Uterus (tissue), 4 donors: ENCODE results near the gene ATP10D. TPM values are rescaled to one million over a fixed set of nuclear protein-coding genes. Genes with fewer than 3 reads are reported as not detected.
A peak's percentile ranks its signal among the peaks of the same experiment; 100 is the strongest.

Source experiments
- DNase-seq, 2 donors: peaks; one replicate each; pipeline ENCODE4 v3.0.0-alpha.2; 2019 to 2020
- H3K27ac ChIP-seq, 2 donors: fragments of 200-600 bp; sonication (generic); 1 replicate in 1 of 2; 2 replicates in 1 of 2; pipeline ENCODE4 v1.5.1; 2016 to 2018
- H3K27me3 ChIP-seq, 2 donors: fragments of 200-600 bp; sonication (generic); one replicate each; pipeline ENCODE4 v1.5.1; 2018 to 2019; ENCODE audit warnings: control low read depth in 1 of 2
- H3K36me3 ChIP-seq, 2 donors: fragments of 200-600 bp; sonication (generic); one replicate each; pipeline ENCODE4 v1.5.1; 2019; ENCODE audit warnings: control low read depth in 1 of 2
- H3K4me1 ChIP-seq, 2 donors: fragments of 200-600 bp; sonication (generic); one replicate each; pipeline ENCODE4 v1.5.1; 2018 to 2019; ENCODE audit warnings: control low read depth in 1 of 2
- H3K4me3 ChIP-seq, 2 donors: fragments of 200-600 bp; sonication (generic); 1 replicate in 1 of 2; 2 replicates in 1 of 2; pipeline ENCODE4 v1.5.1; 2018 to 2019; ENCODE audit warnings: mild to moderate bottlenecking in 1 of 2
- H3K9me3 ChIP-seq, 2 donors: fragments of 200-600 bp; sonication (generic); one replicate each; pipeline ENCODE4 v1.5.1; 2019; ENCODE audit warnings: control low read depth in 1 of 2
- POLR2A ChIP-seq, 2 donors: fragments of 450-650 bp; IDR thresholded peaks; one replicate each; pipeline ENCODE4 v1.6.1; 2016; ENCODE audit warnings: antibody characterized with exemption in 2 of 2, mild to moderate bottlenecking in 1 of 2, moderate library complexity in 1 of 2
- intact Hi-C: fragments of 100-400 bp; cut with DNase I; formaldehyde crosslinking; loops from one replicate; pipeline ENCODE4 v1.15.1; 2023; ENCODE audit warnings: low total_unique reads
- total RNA-seq, 4 donors: library from RNA; depleted of rRNA in 3 of 4; stranded (reverse); fragments of >200 nt in 3 of 4; gene quantifications; one replicate each; pipeline versions ENCODE4 v1.1.0 to v1.2.4, GENCODE V29; 2014 to 2023
- TF ChIP-seq, protein P1 (sequence below), 4 experiments: fragments of 200-600 bp in 2 of 4; fragments of 450-650 bp in 2 of 4; sonication (generic) in 2 of 4; IDR thresholded peaks; one replicate each; pipeline ENCODE4 v1.5.1; 2016 to 2019; ENCODE audit warnings: antibody characterized with exemption in 4 of 4, mild to moderate bottlenecking in 2 of 4, moderate library complexity in 1 of 4
- donor health status: DM: yes; HTN: yes; CAD: no.

The ATP10D gene
- total RNA-seq, 4 donors from 2014 or later = 17.4 to 52.6 (median 27.3) TPM

GRCh38 chr4:47639531-47639930, 154.5 kb downstream of the ATP10D start:
- no peak overlapping the region for H3K4me3 ChIP-seq
- TF ChIP-seq, protein P1, sequence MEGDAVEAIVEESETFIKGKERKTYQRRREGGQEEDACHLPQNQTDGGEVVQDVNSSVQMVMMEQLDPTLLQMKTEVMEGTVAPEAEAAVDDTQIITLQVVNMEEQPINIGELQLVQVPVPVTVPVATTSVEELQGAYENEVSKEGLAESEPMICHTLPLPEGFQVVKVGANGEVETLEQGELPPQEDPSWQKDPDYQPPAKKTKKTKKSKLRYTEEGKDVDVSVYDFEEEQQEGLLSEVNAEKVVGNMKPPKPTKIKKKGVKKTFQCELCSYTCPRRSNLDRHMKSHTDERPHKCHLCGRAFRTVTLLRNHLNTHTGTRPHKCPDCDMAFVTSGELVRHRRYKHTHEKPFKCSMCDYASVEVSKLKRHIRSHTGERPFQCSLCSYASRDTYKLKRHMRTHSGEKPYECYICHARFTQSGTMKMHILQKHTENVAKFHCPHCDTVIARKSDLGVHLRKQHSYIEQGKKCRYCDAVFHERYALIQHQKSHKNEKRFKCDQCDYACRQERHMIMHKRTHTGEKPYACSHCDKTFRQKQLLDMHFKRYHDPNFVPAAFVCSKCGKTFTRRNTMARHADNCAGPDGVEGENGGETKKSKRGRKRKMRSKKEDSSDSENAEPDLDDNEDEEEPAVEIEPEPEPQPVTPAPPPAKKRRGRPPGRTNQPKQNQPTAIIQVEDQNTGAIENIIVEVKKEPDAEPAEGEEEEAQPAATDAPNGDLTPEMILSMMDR (IDR thresholded peaks at IDR 0.05) = no peak
- no peak for TF ChIP-seq POLR2A (IDR thresholded peaks at IDR 0.05)
- H3K9me3 ChIP-seq = no peaks in the 10 kb centered on the region
- H3K36me3 ChIP-seq = no peaks in the 10 kb centered on the region
- no peak overlapping the region for H3K27ac ChIP-seq
- DNase-seq = no peak
- H3K27me3 ChIP-seq = no peaks in the 10 kb centered on the region
- intact Hi-C loops = no loop called here
- H3K4me1 ChIP-seq = no peaks in the 10 kb centered on the region

GRCh38 chr4:47640911-47641310, 155.8 kb downstream of the ATP10D start:
- H3K9me3 ChIP-seq = no peaks in the 10 kb centered on the region
- H3K36me3 ChIP-seq = no peaks in the 10 kb centered on the region
- intact Hi-C loops = no loop called here
- H3K27ac ChIP-seq = no peak overlapping the region
- no peaks in the 10 kb centered on the region for H3K4me1 ChIP-seq
- no peak for DNase-seq
- H3K4me3 ChIP-seq = no peak overlapping the region
- TF ChIP-seq, protein P1 (IDR thresholded peaks at IDR 0.05) = no peak
- no peak for TF ChIP-seq POLR2A (IDR thresholded peaks at IDR 0.05)
- no peaks in the 10 kb centered on the region for H3K27me3 ChIP-seq

DNA sequence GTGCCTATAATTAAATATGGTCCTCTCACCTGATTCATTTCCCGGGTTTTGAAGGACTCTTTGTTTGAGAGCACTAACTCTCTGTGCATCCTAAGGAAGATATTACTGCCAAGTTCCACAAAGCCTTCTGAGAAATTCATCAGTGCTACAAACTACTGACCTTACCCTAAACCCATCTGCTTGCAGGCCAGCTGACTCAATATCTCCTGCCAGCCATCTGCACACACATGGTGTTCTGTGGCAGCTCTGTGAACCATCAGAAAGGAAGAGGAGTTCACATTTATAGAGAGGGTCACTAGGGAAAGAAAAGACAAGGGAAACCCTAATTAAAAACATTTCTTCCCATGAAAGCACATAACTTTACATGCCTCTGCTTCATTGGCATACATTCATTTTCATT, 156.7 kb downstream of the ATP10D start:
- DNase-seq = no peak
- intact Hi-C loops = no loop called here
- H3K9me3 ChIP-seq = no peaks in the 10 kb centered on the region
- peak overlapping the region in 1 of 2 donors; percentile 54 for H3K27ac ChIP-seq
- H3K36me3 ChIP-seq = no peaks in the 10 kb centered on the region
- TF ChIP-seq, protein P1 (IDR thresholded peaks at IDR 0.05) = no peak
- TF ChIP-seq POLR2A (IDR thresholded peaks at IDR 0.05) = no peak
- H3K27me3 ChIP-seq = no peaks in the 10 kb centered on the region
- H3K4me3 ChIP-seq = no peak overlapping the region
- no peaks in the 10 kb centered on the region for H3K4me1 ChIP-seq

DNA sequence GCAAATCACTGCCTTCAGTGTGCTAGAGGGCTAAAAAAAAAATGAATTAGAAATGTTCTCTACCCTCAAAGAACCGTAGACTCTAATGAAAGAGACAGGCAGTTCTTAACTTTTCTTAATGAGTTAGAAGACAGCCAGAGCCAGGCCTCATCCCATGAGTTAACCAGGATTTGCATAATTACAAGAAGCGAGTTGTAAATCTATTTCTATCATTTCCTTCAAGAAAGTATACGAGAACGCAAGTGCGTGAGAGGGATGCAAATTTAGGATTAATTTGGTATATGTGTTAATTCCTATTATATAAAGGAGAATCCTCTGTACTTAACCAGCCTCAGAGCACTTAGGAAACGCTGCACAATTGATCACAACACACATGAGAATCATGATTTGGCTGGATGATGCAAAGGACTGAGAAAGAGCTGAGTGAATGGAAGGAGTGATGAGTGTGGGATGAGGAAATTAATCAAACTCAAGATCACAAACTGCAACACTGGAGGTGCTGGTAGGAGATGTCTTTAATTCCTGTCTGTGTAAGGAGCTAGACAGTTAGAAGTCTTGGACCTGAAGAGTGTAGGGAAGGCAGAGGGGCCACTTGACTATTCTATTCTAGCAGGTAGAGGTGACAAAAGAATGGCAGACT, 157.2 kb downstream of the ATP10D start:
- Histone ChIP-seq H3K36me3 (no peaks in the 10 kb centered on the region), H3K27me3 (no peaks in the 10 kb centered on the region), H3K9me3 (no peaks in the 10 kb centered on the region), H3K27ac (peak overlapping the region in 1 of 2 donors; percentile 54), H3K4me3 (no peak overlapping the region), H3K4me1 (no peaks in the 10 kb centered on the region)
- TF ChIP-seq POLR2A (IDR thresholded peaks at IDR 0.05) = no peak
- TF ChIP-seq, protein P1 (IDR thresholded peaks at IDR 0.05) = no peak
- DNase-seq = no peak
- intact Hi-C loops = no loop called here

Other genes starting within 250 kb of the ATP10D start
- gene COMMD8, start 21.6 kb upstream of the ATP10D start, total RNA-seq = 10 to 100 TPM in 3 of 4 donors, 1 to 10 TPM in 1; 6.9 to 21.2 (median 15.0) TPM